ENCODE data around the gene FAM187B. TPM values are rescaled to one million over a fixed set of nuclear protein-coding genes. Genes with fewer than 3 reads are reported as not detected.
A peak's percentile ranks its signal among the peaks of the same experiment; 100 is the strongest.

Gene FAM187B
- total RNA-seq (2014; rRNA removed; shearing (Covaris generic)), result not detected in 2 replicates

- Histone ChIP-seq H3K4me1 (replicated peaks) (no peaks in the 10 kb centered on the region), H3K27me3 (replicated peaks) (peaks cover 10% of the 10 kb centered on the region)
- DNase-seq (ENCODE audit: low read depth in 1 of 2, low spot score in 2 of 2), result no peak
Measured at GRCh38 chr19:35228177-35228930, at the start of gene FAM187B. Gene FAM187B, minus strand, starts transcription at chr19:35228739. Its CDS starts 59 bp downstream, at chr19:35228680.

GRCh38 chr19:35276706-35277281 lies 48.3 kb upstream of the FAM187B start:
- Histone ChIP-seq H3K27ac (no peak overlapping the region), H3K27me3 (replicated peaks) (no peaks in the 10 kb centered on the region), H3K36me3 (peaks cover 33% of the 10 kb centered on the region), H3K4me1 (replicated peaks) (no peaks in the 10 kb centered on the region), H3K4me3 (no peak overlapping the region), H3K9me3 (replicated peaks) (no peaks in the 10 kb centered on the region)
- DNase-seq (ENCODE audit: low read depth in 1 of 2, low spot score in 2 of 2), result no peak

More at GRCh38 chr19:35228177-35228930, at the start of gene FAM187B:
- Histone ChIP-seq H3K9me3 (replicated peaks) (no peaks in the 10 kb centered on the region), H3K27ac (no peak within 1 kb of the TSS), H3K36me3 (no peaks in the 10 kb centered on the region), H3K4me3 (no peak within 1 kb of the TSS)

- Histone ChIP-seq H3K4me1 (replicated peaks) (peaks cover 7% of the 10 kb centered on the region), H3K36me3 (peaks cover 53% of the 10 kb centered on the region), H3K27me3 (replicated peaks) (no peaks in the 10 kb centered on the region), H3K27ac (no peak overlapping the region), H3K4me3 (no peak overlapping the region), H3K9me3 (replicated peaks) (no peaks in the 10 kb centered on the region)
- DNase-seq (ENCODE audit: low read depth in 1 of 2, low spot score in 2 of 2), result no peak
Measured at GRCh38 chr19:35274323-35274722, 45.8 kb upstream of the FAM187B start.

- peaks cover 48% of the 10 kb centered on the region for H3K36me3 ChIP-seq
- H3K27me3 ChIP-seq (replicated peaks), result no peaks in the 10 kb centered on the region
- DNase-seq (ENCODE audit: low read depth in 1 of 2, low spot score in 2 of 2), result no peak
- H3K4me3 ChIP-seq, result no peak overlapping the region
- no peaks in the 10 kb centered on the region for H3K9me3 ChIP-seq (replicated peaks)
- no peak overlapping the region for H3K27ac ChIP-seq
- H3K4me1 ChIP-seq (replicated peaks), result peaks cover 7% of the 10 kb centered on the region
Measured at GRCh38 chr19:35273686-35274259, 45.2 kb upstream of the FAM187B start.

GRCh38 chr19:35272954-35273649 lies 44.6 kb upstream of the FAM187B start:
- no peak for DNase-seq (ENCODE audit: low read depth in 1 of 2, low spot score in 2 of 2)
- Histone ChIP-seq H3K4me1 (replicated peaks) (peaks cover 7% of the 10 kb centered on the region), H3K4me3 (no peak overlapping the region), H3K27ac (no peak overlapping the region), H3K9me3 (replicated peaks) (no peaks in the 10 kb centered on the region), H3K27me3 (replicated peaks) (no peaks in the 10 kb centered on the region), H3K36me3 (peaks cover 44% of the 10 kb centered on the region)

- Histone ChIP-seq H3K27ac (no peak overlapping the region), H3K4me3 (no peak overlapping the region), H3K36me3 (peaks cover 46% of the 10 kb centered on the region), H3K9me3 (replicated peaks) (no peaks in the 10 kb centered on the region), H3K27me3 (replicated peaks) (no peaks in the 10 kb centered on the region), H3K4me1 (replicated peaks) (peaks cover 10% of the 10 kb centered on the region)
- no peak for DNase-seq (ENCODE audit: low read depth in 1 of 2, low spot score in 2 of 2)
Measured at GRCh38 chr19:35272122-35272719, 43.7 kb upstream of the FAM187B start.

- H3K36me3 ChIP-seq, result peaks cover 46% of the 10 kb centered on the region
- H3K4me3 ChIP-seq, result no peak overlapping the region
Measured at GRCh38 chr19:35271546-35271945, 43.0 kb upstream of the FAM187B start.

GRCh38 chr19:35270381-35270811 lies 41.9 kb upstream of the FAM187B start:
- Histone ChIP-seq H3K4me1 (replicated peaks) (peaks cover 18% of the 10 kb centered on the region), H3K9me3 (replicated peaks) (no peaks in the 10 kb centered on the region), H3K4me3 (no peak overlapping the region), H3K27ac (no peak overlapping the region), H3K27me3 (replicated peaks) (no peaks in the 10 kb centered on the region), H3K36me3 (peaks cover 47% of the 10 kb centered on the region)
- DNase-seq (ENCODE audit: low read depth in 1 of 2, low spot score in 2 of 2), result no peak

More at GRCh38 chr19:35271546-35271945, 43.0 kb upstream of the FAM187B start:
- peaks cover 16% of the 10 kb centered on the region for H3K4me1 ChIP-seq (replicated peaks)
- DNase-seq (ENCODE audit: low read depth in 1 of 2, low spot score in 2 of 2), result no peak
- no peaks in the 10 kb centered on the region for H3K27me3 ChIP-seq (replicated peaks)
- no peaks in the 10 kb centered on the region for H3K9me3 ChIP-seq (replicated peaks)
- no peak overlapping the region for H3K27ac ChIP-seq

- Histone ChIP-seq H3K27me3 (replicated peaks) (no peaks in the 10 kb centered on the region), H3K9me3 (replicated peaks) (no peaks in the 10 kb centered on the region), H3K36me3 (peaks cover 47% of the 10 kb centered on the region), H3K4me3 (peak overlapping the region; percentile 85), H3K27ac (peak overlapping the region; percentile 62), H3K4me1 (replicated peaks) (peaks cover 18% of the 10 kb centered on the region)
- peak; percentile 65 to 86 for DNase-seq (ENCODE audit: low read depth in 1 of 2, low spot score in 2 of 2)
Measured at GRCh38 chr19:35269438-35270117, 41.0 kb upstream of the FAM187B start.

- DNase-seq (ENCODE audit: low read depth in 1 of 2, low spot score in 2 of 2), result peak; percentile 30 to 79
- Histone ChIP-seq H3K4me3 (peak within 1 kb of the TSS; percentile 85), H3K9me3 (replicated peaks) (no peaks in the 10 kb centered on the region), H3K27ac (peak within 1 kb of the TSS; percentile 62), H3K27me3 (replicated peaks) (peaks cover 3% of the 10 kb centered on the region; the same call in 1 of the 2 replicates), H3K4me1 (replicated peaks) (peaks cover 18% of the 10 kb centered on the region), H3K36me3 (peaks cover 47% of the 10 kb centered on the region)
Measured at GRCh38 chr19:35268536-35269437, 40.2 kb upstream of the FAM187B start, which contains the start of gene USF2. Gene USF2, plus strand, starts transcription at chr19:35268962. Its CDS starts 140 bp downstream, at chr19:35269102.

- Histone ChIP-seq H3K27ac (peak overlapping the region; percentile 43), H3K27me3 (replicated peaks) (peaks cover 3% of the 10 kb centered on the region; the same call in 1 of the 2 replicates), H3K4me3 (peak overlapping the region; percentile 85), H3K9me3 (replicated peaks) (no peaks in the 10 kb centered on the region), H3K36me3 (peaks cover 41% of the 10 kb centered on the region), H3K4me1 (replicated peaks) (peaks cover 18% of the 10 kb centered on the region)
- peak; percentile 63 to 67 for DNase-seq (ENCODE audit: low read depth in 1 of 2, low spot score in 2 of 2)
Measured at GRCh38 chr19:35267818-35268535, 39.4 kb upstream of the FAM187B start.

Data from SJSA1 (cell line).